Panc1 (cell line): ENCODE measurements around the gene IRF3. TPM values are rescaled to one million over a fixed set of nuclear protein-coding genes. Genes with fewer than 3 reads are reported as not detected.

Source experiments
- ATAC-seq: fragments of 200-7000 bp; cut with Tn5 transposase; 2 replicates; pipeline ENCODE4 v1.9.1; 2020; ENCODE audit warnings: mild to moderate bottlenecking, moderate library complexity
- BruUV-seq: library from RNA; stranded (reverse); fragments of 400-500 nt; replicated peaks from 2 replicates; lab custom pipeline; 2021; lab: Mats Ljungman, UMichigan
- CTCF ChIA-PET: fragments of 300-600 bp; sonication (Branson Sonifier 250); formaldehyde crosslinking; loops from one replicate; lab custom pipeline; 2022; ENCODE audit warnings: antibody characterized with exemption; lab: Charles Lee
- POLR2A ChIA-PET: fragments of 300-600 bp; sonication (Branson Sonifier 250); formaldehyde crosslinking; loops from one replicate; lab custom pipeline; 2022; ENCODE audit warnings: antibody characterized with exemption; lab: Charles Lee
- DNase-seq: peaks from one replicate; pipeline ENCODE4 v3.0.0-alpha.2; 2010; ENCODE audit warnings: low read depth, low spot score
- H3K27ac ChIP-seq: 2 replicates; pipeline ENCODE4 v1.5.1; 2011; ENCODE audit warnings: mild to moderate bottlenecking, low read length, inconsistent platforms
- H3K27me3 ChIP-seq: fragments of 200-500 bp; sonication (Bioruptor generic); 2 replicates; pipeline ENCODE4 v1.6.0; 2014; ENCODE audit warnings: low read length, inconsistent platforms; ENCODE audit not compliant: control insufficient read depth, insufficient read depth
- H3K36me3 ChIP-seq: fragments of 200-500 bp; sonication (Bioruptor generic); 2 replicates; pipeline ENCODE4 v1.5.1; 2014; ENCODE audit warnings: inconsistent platforms, mild to moderate bottlenecking, low read length, moderate library complexity; ENCODE audit not compliant: control insufficient read depth, insufficient read depth
- H3K4me1 ChIP-seq: 2 replicates; pipeline ENCODE4 v1.5.1; 2011; ENCODE audit warnings: inconsistent platforms, mild to moderate bottlenecking, low read length, moderate library complexity; ENCODE audit not compliant: control insufficient read depth, insufficient read depth
- H3K4me3 ChIP-seq, 2 experiments: 2 replicates each; pipeline ENCODE4 v1.5.1; 2011 to 2012; ENCODE audit warnings: low read depth in 2 of 2, low read length in 2 of 2, mild to moderate bottlenecking in 2 of 2, inconsistent platforms in 1 of 2, moderate library complexity in 1 of 2
- H3K9me3 ChIP-seq: fragments of 200-500 bp; sonication (Bioruptor generic); 2 replicates; pipeline ENCODE4 v1.5.1; 2014; ENCODE audit warnings: low read depth, mild to moderate bottlenecking, inconsistent platforms, low read length, moderate library complexity; ENCODE audit not compliant: control insufficient read depth, insufficient read depth
- CTCF ChIP-seq: fragments of 450-650 bp; IDR thresholded peaks from 2 replicates; pipeline ENCODE4 v1.5.1; 2017; ENCODE audit warnings: mild to moderate bottlenecking
- POLR2AphosphoS5 ChIP-seq: IDR thresholded peaks from 2 replicates; pipeline ENCODE4 v1.6.1; 2012; ENCODE audit warnings: mild to moderate bottlenecking, low read depth, low read length, moderate library complexity
- REST ChIP-seq, 2 experiments: IDR thresholded peaks; 2 replicates each; pipeline ENCODE4 v1.6.1; 2011 to 2012; ENCODE audit warnings: low read depth in 2 of 2, control low read depth in 1 of 2, low read length in 1 of 2, mild to moderate bottlenecking in 1 of 2, moderate library complexity in 1 of 2; ENCODE audit not compliant: insufficient read depth in 1 of 2
- SIN3A ChIP-seq: IDR thresholded peaks from 2 replicates; pipeline ENCODE4 v1.6.1; 2012; ENCODE audit warnings: low read depth, mild to moderate bottlenecking, low read length, moderate library complexity, borderline replicate concordance; ENCODE audit not compliant: insufficient read depth
- TCF7L2 ChIP-seq: IDR thresholded peaks from 2 replicates; pipeline ENCODE4 v1.6.1; 2011; ENCODE audit warnings: mild to moderate bottlenecking, low read depth, low read length, inconsistent platforms
- in situ Hi-C: cut with HindIII; loops from 2 replicates; pipeline ENCODE4 v1.10.0; 2016; ENCODE audit warnings: low sequenced_read_pairs, low pct_unique_long_range_greater_than_20kb
- intact Hi-C: fragments of 100-400 bp; cut with micrococcal nuclease; formaldehyde crosslinking; loops from one replicate; pipeline ENCODE4 v1.10.0; 2022; ENCODE audit not compliant: unreplicated experiment
- total RNA-seq: library from RNA; stranded (reverse); gene quantifications from one replicate; pipeline ENCODE4 v1.2.1, GENCODE V29; 2021; ENCODE audit not compliant: unreplicated experiment

Gene IRF3
- total RNA-seq, 1 experiment from 2014 or later = 109 TPM

GRCh38 chr19:49658139-49658517, 7.5 kb downstream of the IRF3 start:
- ATAC-seq (no peak), DNase-seq (no peak)
- no peaks in the 10 kb centered on the region for H3K36me3 ChIP-seq
- no peak overlapping the region for H3K27ac ChIP-seq
- no peaks in the 10 kb centered on the region for H3K4me1 ChIP-seq
- TF ChIP-seq REST (IDR thresholded peaks at IDR 0.05; ENCODE audit: insufficient read depth in 1 of 2, low read depth in 2 of 2, low read length in 1 of 2) = no peak
- no peak for TF ChIP-seq CTCF
- TF ChIP-seq POLR2AphosphoS5 = no peak
- TF ChIP-seq TCF7L2 = no peak
- no peak for TF ChIP-seq SIN3A
- intact Hi-C loops (no loop called here), in situ Hi-C loops (no loop called here)
- ChIA-PET POLR2A (no interaction called here), CTCF (no interaction called here)
- BruUV-seq = TSS peak; percentile 75
- H3K4me3 ChIP-seq = no peak overlapping the region
- no peaks in the 10 kb centered on the region for H3K9me3 ChIP-seq
- no peaks in the 10 kb centered on the region for H3K27me3 ChIP-seq

DNA sequence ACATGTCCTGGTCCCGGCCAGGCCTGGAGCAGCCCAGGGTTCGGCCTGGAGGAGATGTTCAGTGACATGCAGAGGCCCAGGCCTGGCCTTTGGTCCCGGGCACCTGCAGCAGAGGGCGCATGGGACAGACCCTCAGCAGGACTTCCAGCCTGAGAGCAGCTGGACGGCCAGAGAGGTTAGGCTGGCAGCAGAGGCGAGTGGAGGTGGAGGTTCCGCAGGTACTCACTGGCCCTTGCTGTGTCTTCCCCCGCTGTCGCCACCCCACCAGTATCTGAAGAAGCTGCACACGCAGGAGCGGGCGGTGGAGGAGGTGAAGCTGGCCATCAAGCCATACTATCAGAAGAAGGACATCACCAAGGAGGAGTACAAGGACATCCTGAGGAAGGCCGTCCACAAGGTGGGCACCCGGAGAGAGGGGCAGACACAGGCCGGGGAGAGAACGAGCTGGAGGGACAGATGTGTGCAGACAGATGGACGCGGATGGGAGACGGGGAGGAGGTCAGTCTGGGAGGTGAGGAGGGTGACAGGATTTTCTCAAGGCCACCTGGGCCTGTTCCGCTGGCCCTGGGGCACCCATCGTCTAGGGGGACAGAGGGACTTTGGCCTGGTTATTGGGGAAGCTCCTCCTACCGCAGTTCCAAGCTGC, 8.0 kb downstream of the IRF3 start:
- Histone ChIP-seq H3K36me3 (no peaks in the 10 kb centered on the region), H3K4me1 (no peaks in the 10 kb centered on the region), H3K9me3 (no peaks in the 10 kb centered on the region), H3K4me3 (no peak overlapping the region), H3K27ac (no peak overlapping the region), H3K27me3 (no peaks in the 10 kb centered on the region)
- TF ChIP-seq TCF7L2 (no peak), SIN3A (no peak), CTCF (no peak), POLR2AphosphoS5 (no peak)
- in situ Hi-C loops = no loop called here
- intact Hi-C loops = no loop called here
- ATAC-seq (no peak), DNase-seq (no peak)
- POLR2A ChIA-PET = no interaction called here
- BruUV-seq = no TSS peak
- CTCF ChIA-PET = no interaction called here
